ENCODE data around the gene GBX2. TPM values are rescaled to one million over a fixed set of nuclear protein-coding genes. Genes with fewer than 3 reads are reported as not detected.

Gene GBX2
- total RNA-seq, 1 experiment from 2014 or later, result 5.9 TPM

DNA sequence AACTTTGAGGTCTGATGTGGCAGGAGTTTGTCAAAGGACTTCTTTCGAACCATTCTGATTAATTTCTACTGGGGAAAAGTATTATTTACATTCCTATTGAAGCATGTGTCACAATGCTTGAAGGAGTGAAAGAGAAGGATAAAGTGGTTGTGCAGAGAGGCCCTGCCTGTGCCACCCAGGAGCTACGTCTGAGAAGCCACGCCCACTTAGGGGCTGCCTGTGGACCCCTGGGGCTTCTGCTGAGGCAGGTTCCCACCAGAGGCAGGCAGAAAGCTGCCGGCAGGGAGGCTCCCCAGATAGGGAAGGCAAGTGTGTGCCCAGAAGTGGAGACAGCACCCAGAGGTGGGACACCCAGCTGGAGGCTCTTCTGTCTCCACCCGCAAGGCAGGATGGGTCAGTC, 47.4 kb downstream of the GBX2 start:
- TF ChIP-seq CEBPB (IDR thresholded peaks at IDR 0.05; ENCODE audit: low read depth), result no peak
- TF ChIP-seq POLR2A (IDR thresholded peaks at IDR 0.05; ENCODE audit: borderline replicate concordance, extremely low read depth, insufficient read depth, insufficient read length), result no peak
- TF ChIP-seq, protein P1, sequence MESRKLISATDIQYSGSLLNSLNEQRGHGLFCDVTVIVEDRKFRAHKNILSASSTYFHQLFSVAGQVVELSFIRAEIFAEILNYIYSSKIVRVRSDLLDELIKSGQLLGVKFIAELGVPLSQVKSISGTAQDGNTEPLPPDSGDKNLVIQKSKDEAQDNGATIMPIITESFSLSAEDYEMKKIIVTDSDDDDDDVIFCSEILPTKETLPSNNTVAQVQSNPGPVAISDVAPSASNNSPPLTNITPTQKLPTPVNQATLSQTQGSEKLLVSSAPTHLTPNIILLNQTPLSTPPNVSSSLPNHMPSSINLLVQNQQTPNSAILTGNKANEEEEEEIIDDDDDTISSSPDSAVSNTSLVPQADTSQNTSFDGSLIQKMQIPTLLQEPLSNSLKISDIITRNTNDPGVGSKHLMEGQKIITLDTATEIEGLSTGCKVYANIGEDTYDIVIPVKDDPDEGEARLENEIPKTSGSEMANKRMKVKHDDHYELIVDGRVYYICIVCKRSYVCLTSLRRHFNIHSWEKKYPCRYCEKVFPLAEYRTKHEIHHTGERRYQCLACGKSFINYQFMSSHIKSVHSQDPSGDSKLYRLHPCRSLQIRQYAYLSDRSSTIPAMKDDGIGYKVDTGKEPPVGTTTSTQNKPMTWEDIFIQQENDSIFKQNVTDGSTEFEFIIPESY (IDR thresholded peaks at IDR 0.05; ENCODE audit: extremely low read depth, insufficient replicate concordance, low read length), result no peak
- no peak for TF ChIP-seq CBX3 (IDR thresholded peaks at IDR 0.05; ENCODE audit: low read depth)
- no peak for TF ChIP-seq JUND (IDR thresholded peaks at IDR 0.05)
- TF ChIP-seq, protein P2, sequence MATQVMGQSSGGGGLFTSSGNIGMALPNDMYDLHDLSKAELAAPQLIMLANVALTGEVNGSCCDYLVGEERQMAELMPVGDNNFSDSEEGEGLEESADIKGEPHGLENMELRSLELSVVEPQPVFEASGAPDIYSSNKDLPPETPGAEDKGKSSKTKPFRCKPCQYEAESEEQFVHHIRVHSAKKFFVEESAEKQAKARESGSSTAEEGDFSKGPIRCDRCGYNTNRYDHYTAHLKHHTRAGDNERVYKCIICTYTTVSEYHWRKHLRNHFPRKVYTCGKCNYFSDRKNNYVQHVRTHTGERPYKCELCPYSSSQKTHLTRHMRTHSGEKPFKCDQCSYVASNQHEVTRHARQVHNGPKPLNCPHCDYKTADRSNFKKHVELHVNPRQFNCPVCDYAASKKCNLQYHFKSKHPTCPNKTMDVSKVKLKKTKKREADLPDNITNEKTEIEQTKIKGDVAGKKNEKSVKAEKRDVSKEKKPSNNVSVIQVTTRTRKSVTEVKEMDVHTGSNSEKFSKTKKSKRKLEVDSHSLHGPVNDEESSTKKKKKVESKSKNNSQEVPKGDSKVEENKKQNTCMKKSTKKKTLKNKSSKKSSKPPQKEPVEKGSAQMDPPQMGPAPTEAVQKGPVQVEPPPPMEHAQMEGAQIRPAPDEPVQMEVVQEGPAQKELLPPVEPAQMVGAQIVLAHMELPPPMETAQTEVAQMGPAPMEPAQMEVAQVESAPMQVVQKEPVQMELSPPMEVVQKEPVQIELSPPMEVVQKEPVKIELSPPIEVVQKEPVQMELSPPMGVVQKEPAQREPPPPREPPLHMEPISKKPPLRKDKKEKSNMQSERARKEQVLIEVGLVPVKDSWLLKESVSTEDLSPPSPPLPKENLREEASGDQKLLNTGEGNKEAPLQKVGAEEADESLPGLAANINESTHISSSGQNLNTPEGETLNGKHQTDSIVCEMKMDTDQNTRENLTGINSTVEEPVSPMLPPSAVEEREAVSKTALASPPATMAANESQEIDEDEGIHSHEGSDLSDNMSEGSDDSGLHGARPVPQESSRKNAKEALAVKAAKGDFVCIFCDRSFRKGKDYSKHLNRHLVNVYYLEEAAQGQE (IDR thresholded peaks at IDR 0.05; ENCODE audit: low read depth), result no peak
- TF ChIP-seq SIN3A (IDR thresholded peaks at IDR 0.05; ENCODE audit: low read depth), result no peak
- TF ChIP-seq ZNF274 (IDR thresholded peaks at IDR 0.05; ENCODE audit: low read depth, low read length), result no peak
- TF ChIP-seq YY1 (IDR thresholded peaks at IDR 0.05; ENCODE audit: extremely low read depth, insufficient replicate concordance, low read depth, low read length), result no peak
- TF ChIP-seq FOSL1 (IDR thresholded peaks at IDR 0.05; ENCODE audit: low read depth), result no peak
- no peak for TF ChIP-seq TCF7L2 (IDR thresholded peaks at IDR 0.05; ENCODE audit: borderline replicate concordance, extremely low read depth, insufficient read depth, insufficient read length)
- TF ChIP-seq EZH2phosphoT487 (IDR thresholded peaks at IDR 0.05; ENCODE audit: borderline replicate concordance), result no peak
- TF ChIP-seq, protein P3, sequence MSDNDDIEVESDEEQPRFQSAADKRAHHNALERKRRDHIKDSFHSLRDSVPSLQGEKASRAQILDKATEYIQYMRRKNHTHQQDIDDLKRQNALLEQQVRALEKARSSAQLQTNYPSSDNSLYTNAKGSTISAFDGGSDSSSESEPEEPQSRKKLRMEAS (IDR thresholded peaks at IDR 0.05), result no peak
- TF ChIP-seq EZH2 (IDR thresholded peaks at IDR 0.05), result no peak
- TF ChIP-seq SP1 (IDR thresholded peaks at IDR 0.05; ENCODE audit: low read depth), result no peak
- TF ChIP-seq POLR2AphosphoS5 (IDR thresholded peaks at IDR 0.05; ENCODE audit: low read depth, low read length), result no peak
- no peak for TF ChIP-seq SRF (IDR thresholded peaks at IDR 0.05; ENCODE audit: low read depth)
- TF ChIP-seq, protein P4, sequence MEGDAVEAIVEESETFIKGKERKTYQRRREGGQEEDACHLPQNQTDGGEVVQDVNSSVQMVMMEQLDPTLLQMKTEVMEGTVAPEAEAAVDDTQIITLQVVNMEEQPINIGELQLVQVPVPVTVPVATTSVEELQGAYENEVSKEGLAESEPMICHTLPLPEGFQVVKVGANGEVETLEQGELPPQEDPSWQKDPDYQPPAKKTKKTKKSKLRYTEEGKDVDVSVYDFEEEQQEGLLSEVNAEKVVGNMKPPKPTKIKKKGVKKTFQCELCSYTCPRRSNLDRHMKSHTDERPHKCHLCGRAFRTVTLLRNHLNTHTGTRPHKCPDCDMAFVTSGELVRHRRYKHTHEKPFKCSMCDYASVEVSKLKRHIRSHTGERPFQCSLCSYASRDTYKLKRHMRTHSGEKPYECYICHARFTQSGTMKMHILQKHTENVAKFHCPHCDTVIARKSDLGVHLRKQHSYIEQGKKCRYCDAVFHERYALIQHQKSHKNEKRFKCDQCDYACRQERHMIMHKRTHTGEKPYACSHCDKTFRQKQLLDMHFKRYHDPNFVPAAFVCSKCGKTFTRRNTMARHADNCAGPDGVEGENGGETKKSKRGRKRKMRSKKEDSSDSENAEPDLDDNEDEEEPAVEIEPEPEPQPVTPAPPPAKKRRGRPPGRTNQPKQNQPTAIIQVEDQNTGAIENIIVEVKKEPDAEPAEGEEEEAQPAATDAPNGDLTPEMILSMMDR (IDR thresholded peaks at IDR 0.05 in 2 of 3, conservative IDR thresholded peaks at IDR 0.05 in 1 of 3; ENCODE audit: borderline replicate concordance in 1 of 3, insufficient read depth in 1 of 3, low read depth in 2 of 3, low read length in 2 of 3), result no peak
- Histone ChIP-seq H3K9me2 (ENCODE audit: insufficient read depth) (no peaks in the 10 kb centered on the region), H4K20me1 (ENCODE audit: insufficient read depth) (no peaks in the 10 kb centered on the region), H3K9me3 (ENCODE audit: control insufficient read depth in 1 of 2, insufficient read depth in 1 of 2, low read depth in 1 of 2, low read length in 2 of 2) (no peaks in the 10 kb centered on the region), H3K9ac (ENCODE audit: low read length) (no peak overlapping the region), H3K4me3 (replicated peaks in 1 of 2; ENCODE audit: low read depth in 1 of 2, low read length in 2 of 2) (no peak overlapping the region), H3K27ac (ENCODE audit: low read depth, low read length) (no peak overlapping the region), H3K4me1 (ENCODE audit: control insufficient read depth in 1 of 2, insufficient read depth in 2 of 2, low read length in 2 of 2) (no peaks in the 10 kb centered on the region), H3K36me3 (ENCODE audit: control insufficient read depth in 1 of 2, insufficient read depth in 2 of 2, low read length in 2 of 2) (0 out of 4 replicates have a peak, but pooled peaks cover 0 to 2% of the 10 kb centered on the region in 2 experiments), H2AFZ (ENCODE audit: low read depth, low read length, poor library complexity, severe bottlenecking) (no peak overlapping the region), H3K79me2 (ENCODE audit: insufficient read depth, low read length) (no peaks in the 10 kb centered on the region), H3K4me2 (ENCODE audit: low read length) (no peak overlapping the region), H3K27me3 (ENCODE audit: insufficient read depth, low read length) (no peaks in the 10 kb centered on the region)
- ATAC-seq (no peak), DNase-seq (ENCODE audit: low read depth, low spot score) (no peak)
- BruUV-seq (replicated peaks), result no TSS peak
- ChIA-PET CTCF (no interaction called here), RAD21 (ENCODE audit: low non-redundant PET in 1 of 2, low total read pairs in 2 of 2, uncharacterized antibody in 2 of 2, unreplicated experiment in 2 of 2) (no interaction called here), POLR2A (no interaction called here)
- intact Hi-C loops (cut with micrococcal nuclease), result no loop called here
